SU-DHL-6 (cell line): ENCODE data around the gene YAF2.

ENCODE experiments used
- H2AFZ ChIP-seq: fragments of 200-600 bp; sonication (generic); 2 replicates; pipeline ENCODE4 v1.6.1; 2014; ENCODE audit warnings: low read depth, mild to moderate bottlenecking, moderate library complexity, mixed read lengths, antibody characterized with exemption, low read length; ENCODE audit not compliant: severe bottlenecking
- H3F3A ChIP-seq: fragments of 200-600 bp; shearing (Covaris generic); 2 replicates; pipeline ENCODE4 v1.6.0; 2016; ENCODE audit warnings: antibody characterized with exemption, mild to moderate bottlenecking; ENCODE audit not compliant: insufficient read depth
- H3K27ac ChIP-seq: fragments of 200-600 bp; sonication (generic); 2 replicates; pipeline ENCODE4 v1.5.1; 2016; ENCODE audit warnings: low read depth, mild to moderate bottlenecking, low read length, moderate library complexity, mixed read lengths
- H3K27me3 ChIP-seq: fragments of 200-600 bp; sonication (generic), shearing (Covaris generic); 2 replicates; pipeline ENCODE4 v1.6.0; 2014; ENCODE audit warnings: mild to moderate bottlenecking, low read length
- H3K36me3 ChIP-seq: fragments of 200-600 bp; sonication (generic); 2 replicates; pipeline ENCODE4 v1.6.1; 2014; ENCODE audit warnings: mild to moderate bottlenecking, low read length, mixed read lengths
- H3K4me2 ChIP-seq: fragments of 300-600, 200-600 bp; shearing (Covaris generic), sonication (generic); 2 replicates; pipeline ENCODE4 v1.6.0; 2014; ENCODE audit warnings: low read length, low read depth, mild to moderate bottlenecking; ENCODE audit not compliant: poor library complexity, severe bottlenecking
- H3K4me3 ChIP-seq: fragments of 200-600 bp; sonication (generic); 2 replicates; pipeline ENCODE4 v1.5.1; 2014; ENCODE audit warnings: antibody characterized with exemption, low read length, mild to moderate bottlenecking, mixed read lengths; ENCODE audit not compliant: insufficient read depth, poor library complexity, severe bottlenecking
- H3K79me2 ChIP-seq: fragments of 200-600 bp; sonication (generic); 2 replicates; pipeline ENCODE4 v1.6.1; 2014; ENCODE audit warnings: mild to moderate bottlenecking, low read length, moderate library complexity; ENCODE audit not compliant: insufficient read depth
- H3K9ac ChIP-seq: fragments of 200-600 bp; sonication (generic); 2 replicates; pipeline ENCODE4 v1.7.0; 2014; ENCODE audit warnings: mild to moderate bottlenecking, low read length
- H3K9me2 ChIP-seq: fragments of 200-600 bp; sonication (generic); replicated peaks from 2 replicates; pipeline ENCODE4 v1.6.1; 2014; ENCODE audit warnings: low read length; ENCODE audit not compliant: insufficient read depth
- H3K9me3 ChIP-seq: fragments of 200-600 bp; sonication (generic); 2 replicates; pipeline ENCODE4 v1.6.1; 2014; ENCODE audit warnings: low read length, mixed read lengths; ENCODE audit not compliant: insufficient read depth
- H4K20me1 ChIP-seq: fragments of 200-600 bp; sonication (generic); 2 replicates; pipeline ENCODE4 v1.6.1; 2014; ENCODE audit warnings: low read depth, mild to moderate bottlenecking, antibody characterized with exemption, low read length, moderate library complexity, mixed read lengths
- EZH2phosphoT487 ChIP-seq: fragments of 200-600 bp; sonication (generic), shearing (Covaris generic); conservative IDR thresholded peaks from 2 replicates; pipeline ENCODE4 v1.6.1; 2018; ENCODE audit warnings: mild to moderate bottlenecking, antibody characterized with exemption, low read length, moderate library complexity, mixed read lengths
- TF ChIP-seq, protein P1 (sequence below): fragments of 200-600 bp; sonication (generic); IDR thresholded peaks from one replicate; pipeline ENCODE4 v1.5.1; 2017; ENCODE audit warnings: antibody characterized with exemption, mild to moderate bottlenecking, low read length, moderate library complexity; ENCODE audit not compliant: insufficient read depth, poor library complexity, severe bottlenecking

Gene YAF2

DNA sequence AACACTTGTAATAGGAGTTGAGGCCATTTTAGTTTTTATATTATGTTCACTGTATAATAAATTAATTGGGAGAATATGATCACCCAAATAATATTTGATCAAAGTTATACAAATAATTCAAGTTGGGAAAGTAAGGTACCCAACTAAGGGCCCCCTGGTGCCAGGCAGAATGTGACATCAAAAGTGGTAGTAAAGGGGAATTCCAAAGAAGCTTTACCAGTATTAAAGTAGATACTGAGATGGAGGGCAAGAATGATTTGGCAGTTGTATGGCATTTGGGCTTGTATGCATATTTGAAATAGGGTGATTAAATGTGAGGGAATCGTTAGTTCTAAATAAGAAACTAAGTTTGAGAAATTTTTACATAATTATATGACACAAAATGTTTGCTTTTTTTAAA, 111.1 kb downstream of the YAF2 start:
- peaks cover 9% of the 10 kb centered on the region for H4K20me1 ChIP-seq

DNA sequence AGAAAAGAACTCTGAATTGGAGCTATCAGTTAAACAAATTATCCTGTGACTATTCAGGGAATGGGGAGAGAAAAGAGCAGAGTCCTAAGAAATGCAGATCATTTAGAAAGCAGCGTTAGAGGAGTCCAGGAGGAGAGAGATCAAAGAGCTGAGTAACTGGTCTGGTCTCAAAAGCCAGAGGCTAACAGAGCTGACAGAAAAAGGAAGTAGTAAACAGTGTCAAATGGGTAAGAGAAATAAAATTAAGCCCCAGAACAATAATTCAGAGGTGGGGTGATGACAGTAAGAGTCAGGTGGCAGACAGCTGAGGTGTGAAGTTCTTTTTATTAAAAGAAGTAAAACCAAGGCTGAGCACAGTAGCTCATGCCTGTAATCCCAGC, 112.7 kb downstream of the YAF2 start:
- Histone ChIP-seq H3K9me2 (no peaks in the 10 kb centered on the region), H3F3A (no peaks in the 10 kb centered on the region), H3K9me3 (no peaks in the 10 kb centered on the region), H3K79me2 (peaks cover 67% of the 10 kb centered on the region), H3K27me3 (no peaks in the 10 kb centered on the region), H3K27ac (no peak overlapping the region), H3K4me2 (no peak overlapping the region), H4K20me1 (peaks cover 6% of the 10 kb centered on the region; the same call in 1 of the 2 replicates), H2AFZ (no peak overlapping the region), H3K36me3 (no peaks in the 10 kb centered on the region), H3K4me3 (no peak overlapping the region), H3K9ac (no peak overlapping the region)
- TF ChIP-seq EZH2phosphoT487: no peak
- TF ChIP-seq, protein P1, sequence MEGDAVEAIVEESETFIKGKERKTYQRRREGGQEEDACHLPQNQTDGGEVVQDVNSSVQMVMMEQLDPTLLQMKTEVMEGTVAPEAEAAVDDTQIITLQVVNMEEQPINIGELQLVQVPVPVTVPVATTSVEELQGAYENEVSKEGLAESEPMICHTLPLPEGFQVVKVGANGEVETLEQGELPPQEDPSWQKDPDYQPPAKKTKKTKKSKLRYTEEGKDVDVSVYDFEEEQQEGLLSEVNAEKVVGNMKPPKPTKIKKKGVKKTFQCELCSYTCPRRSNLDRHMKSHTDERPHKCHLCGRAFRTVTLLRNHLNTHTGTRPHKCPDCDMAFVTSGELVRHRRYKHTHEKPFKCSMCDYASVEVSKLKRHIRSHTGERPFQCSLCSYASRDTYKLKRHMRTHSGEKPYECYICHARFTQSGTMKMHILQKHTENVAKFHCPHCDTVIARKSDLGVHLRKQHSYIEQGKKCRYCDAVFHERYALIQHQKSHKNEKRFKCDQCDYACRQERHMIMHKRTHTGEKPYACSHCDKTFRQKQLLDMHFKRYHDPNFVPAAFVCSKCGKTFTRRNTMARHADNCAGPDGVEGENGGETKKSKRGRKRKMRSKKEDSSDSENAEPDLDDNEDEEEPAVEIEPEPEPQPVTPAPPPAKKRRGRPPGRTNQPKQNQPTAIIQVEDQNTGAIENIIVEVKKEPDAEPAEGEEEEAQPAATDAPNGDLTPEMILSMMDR: no peak

More for the DNA sequence above, 111.1 kb downstream of the YAF2 start:
- H2AFZ ChIP-seq: no peak overlapping the region
- 0 out of 2 replicates have a peak, but pooled peaks cover 5% of the 10 kb centered on the region for H3F3A ChIP-seq
- no peaks in the 10 kb centered on the region for H3K9me3 ChIP-seq
- no peak overlapping the region for H3K27ac ChIP-seq
- no peak for TF ChIP-seq EZH2phosphoT487
- TF ChIP-seq, protein P1: no peak
- H3K9me2 ChIP-seq: no peaks in the 10 kb centered on the region
- H3K36me3 ChIP-seq: no peaks in the 10 kb centered on the region
- H3K4me2 ChIP-seq: no peak overlapping the region
- peaks cover 68% of the 10 kb centered on the region for H3K79me2 ChIP-seq
- H3K4me3 ChIP-seq: no peak overlapping the region
- H3K27me3 ChIP-seq: no peaks in the 10 kb centered on the region
- no peak overlapping the region for H3K9ac ChIP-seq

DNA sequence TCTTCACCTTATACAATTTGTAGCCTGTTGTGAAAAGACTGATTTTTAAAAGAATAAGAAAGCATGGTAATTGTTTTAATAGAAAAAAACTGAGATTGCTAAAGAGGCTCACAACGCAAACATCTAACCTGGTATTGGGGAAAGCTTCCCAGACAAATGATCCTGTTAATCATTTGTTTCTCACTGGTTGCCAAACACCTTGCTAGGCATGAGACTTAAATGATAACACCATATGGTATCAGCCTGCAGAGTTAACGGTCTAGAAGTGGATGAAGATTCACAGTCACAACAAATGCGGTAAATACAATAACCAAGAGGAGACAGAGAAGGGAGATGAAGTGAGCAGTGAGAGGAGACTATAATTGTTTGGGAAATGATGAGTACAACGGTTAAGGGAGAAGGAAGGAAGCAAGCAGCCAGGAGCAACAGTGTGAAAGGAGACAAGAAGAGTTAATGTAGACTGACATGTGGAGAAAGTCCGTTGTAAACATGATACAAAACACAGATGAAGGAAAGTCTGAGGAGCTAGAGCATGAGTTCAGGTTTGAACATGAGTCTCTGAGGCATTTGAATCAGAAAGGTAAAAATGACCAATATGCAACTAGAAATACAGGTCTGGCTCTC, 113.2 kb downstream of the YAF2 start:
- no peaks in the 10 kb centered on the region for H3K36me3 ChIP-seq
- H3K27ac ChIP-seq: no peak overlapping the region
- no peaks in the 10 kb centered on the region for H3F3A ChIP-seq
- no peak for TF ChIP-seq EZH2phosphoT487
- TF ChIP-seq, protein P1: no peak
- no peaks in the 10 kb centered on the region for H3K9me2 ChIP-seq
- no peak overlapping the region for H3K9ac ChIP-seq
- no peaks in the 10 kb centered on the region for H3K27me3 ChIP-seq
- no peak overlapping the region for H3K4me3 ChIP-seq
- no peak overlapping the region for H3K4me2 ChIP-seq
- peaks cover 6% of the 10 kb centered on the region; the same call in 1 of the 2 replicates for H4K20me1 ChIP-seq
- H3K9me3 ChIP-seq: no peaks in the 10 kb centered on the region
- H3K79me2 ChIP-seq: peaks cover 62% of the 10 kb centered on the region
- H2AFZ ChIP-seq: no peak overlapping the region
